ENCODE measurements around the gene DXO. TPM values are rescaled to one million over a fixed set of nuclear protein-coding genes. Genes with fewer than 3 reads are reported as not detected.
"Not testable (repeated sequence)": the region's sequence is repeated elsewhere in the genome, so short reads cannot be mapped to it uniquely, and the experiment has no call there.

The DXO gene
- polyA plus RNA-seq, 3 donors from 2014 or later: 9.2 to 19.5 (median 17.2) TPM

DNA sequence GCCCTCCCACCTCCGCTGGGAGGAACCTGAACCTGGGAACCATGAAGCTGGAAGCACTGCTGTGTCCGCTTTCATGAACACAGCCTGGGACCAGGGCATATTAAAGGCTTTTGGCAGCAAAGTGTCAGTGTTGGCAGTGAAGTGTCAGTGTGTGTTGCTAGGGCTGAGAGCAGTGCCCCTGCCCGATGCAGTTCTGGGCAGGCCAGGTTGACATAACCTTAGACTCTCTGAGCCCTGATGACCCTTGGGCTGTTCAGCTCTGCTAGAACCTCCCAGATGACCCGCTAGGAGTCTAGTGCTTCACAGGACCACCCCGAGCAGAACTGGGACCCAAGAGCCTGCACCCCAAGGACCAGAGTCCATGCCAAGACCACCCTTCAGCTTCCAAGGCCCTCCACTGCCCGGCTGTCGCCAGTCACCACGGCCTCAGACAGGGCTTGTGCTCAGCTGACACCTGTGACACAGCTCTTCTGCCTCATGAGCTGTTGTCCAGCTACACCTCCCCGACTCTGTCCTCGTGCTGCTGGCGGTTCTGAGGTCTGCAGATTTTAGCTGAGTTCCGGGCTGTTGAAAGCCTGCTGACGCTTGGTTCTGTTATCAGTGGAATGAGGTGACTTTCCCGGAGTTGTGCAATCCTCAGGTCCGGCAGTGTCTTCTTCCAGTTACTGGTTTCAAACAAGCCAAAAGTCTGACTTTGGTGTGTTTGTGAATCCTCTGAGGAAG lies 30.8 kb upstream of the DXO start:
- not testable (repeated sequence) for H3K36me3 Mint-ChIP-seq; H3K9me3 Mint-ChIP-seq; H3K27ac Mint-ChIP-seq; DNase-seq; H3K27me3 Mint-ChIP-seq (ENCODE audit: low read depth in 3 of 3); H3K4me3 Mint-ChIP-seq; H3K4me1 Mint-ChIP-seq

DNA sequence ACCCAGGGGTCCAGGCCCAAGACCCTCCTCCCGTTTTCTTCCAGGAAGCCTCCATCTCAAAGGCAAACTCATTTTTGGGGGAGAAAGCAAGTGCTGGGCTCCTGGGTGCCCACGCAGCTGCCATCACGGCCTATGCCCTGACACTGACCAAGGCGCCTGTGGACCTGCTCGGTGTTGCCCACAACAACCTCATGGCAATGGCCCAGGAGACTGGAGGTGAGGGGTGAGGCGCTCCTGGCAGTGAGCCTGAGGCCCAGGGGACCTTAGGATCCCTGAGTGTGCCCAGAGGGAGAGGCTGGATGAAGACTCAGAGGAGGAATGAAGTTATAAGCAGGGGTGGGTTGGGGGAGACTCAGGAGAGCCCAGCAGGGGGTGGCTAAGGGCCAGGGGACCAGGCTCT lies 24.4 kb upstream of the DXO start:
- not testable (repeated sequence) for DNase-seq; H3K27me3 Mint-ChIP-seq (ENCODE audit: low read depth in 3 of 3); H3K4me3 Mint-ChIP-seq; H3K36me3 Mint-ChIP-seq; H3K4me1 Mint-ChIP-seq; H3K27ac Mint-ChIP-seq; H3K9me3 Mint-ChIP-seq

DNA sequence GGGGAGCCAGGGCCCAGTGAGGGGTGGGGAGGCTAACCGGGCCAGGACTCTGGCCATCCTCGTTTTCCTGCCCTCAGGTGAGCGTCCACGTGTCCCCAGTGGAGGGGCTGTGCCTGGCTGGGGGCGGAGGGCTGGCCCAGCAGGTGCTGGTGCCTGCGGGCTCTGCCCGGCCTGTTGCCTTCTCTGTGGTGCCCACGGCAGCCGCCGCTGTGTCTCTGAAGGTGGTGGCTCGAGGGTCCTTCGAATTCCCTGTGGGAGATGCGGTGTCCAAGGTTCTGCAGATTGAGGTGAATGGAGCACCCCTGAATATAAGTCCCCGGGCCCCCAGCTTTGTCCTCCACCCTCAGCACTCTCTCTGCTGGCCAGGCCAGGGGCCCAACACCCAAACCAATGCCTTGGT lies 22.5 kb upstream of the DXO start:
- H3K4me3 Mint-ChIP-seq; H3K9me3 Mint-ChIP-seq; H3K4me1 Mint-ChIP-seq; H3K27ac Mint-ChIP-seq; DNase-seq; H3K27me3 Mint-ChIP-seq (ENCODE audit: low read depth in 3 of 3); H3K36me3 Mint-ChIP-seq: not testable (repeated sequence)

DNA sequence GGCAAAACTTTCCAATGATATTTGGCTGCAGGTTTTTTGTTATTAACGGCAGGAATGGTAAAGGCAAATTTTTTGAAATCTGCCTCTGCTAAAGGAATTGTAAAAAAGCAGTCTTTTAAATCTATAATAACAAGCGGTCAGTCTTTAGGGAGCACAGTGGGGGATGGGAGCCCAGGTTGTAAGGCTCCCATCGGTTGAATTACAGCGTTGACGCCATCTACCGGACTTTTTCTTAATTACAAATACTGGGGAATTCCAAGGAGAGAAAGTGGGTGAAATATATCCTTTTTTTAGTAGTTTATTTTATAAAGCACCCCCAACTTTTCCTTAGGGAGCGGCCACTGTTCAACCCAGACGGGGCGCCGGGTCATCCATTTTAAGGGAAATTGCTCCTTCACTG lies 17.4 kb upstream of the DXO start:
- not testable (repeated sequence) for H3K27ac Mint-ChIP-seq, DNase-seq

DNA sequence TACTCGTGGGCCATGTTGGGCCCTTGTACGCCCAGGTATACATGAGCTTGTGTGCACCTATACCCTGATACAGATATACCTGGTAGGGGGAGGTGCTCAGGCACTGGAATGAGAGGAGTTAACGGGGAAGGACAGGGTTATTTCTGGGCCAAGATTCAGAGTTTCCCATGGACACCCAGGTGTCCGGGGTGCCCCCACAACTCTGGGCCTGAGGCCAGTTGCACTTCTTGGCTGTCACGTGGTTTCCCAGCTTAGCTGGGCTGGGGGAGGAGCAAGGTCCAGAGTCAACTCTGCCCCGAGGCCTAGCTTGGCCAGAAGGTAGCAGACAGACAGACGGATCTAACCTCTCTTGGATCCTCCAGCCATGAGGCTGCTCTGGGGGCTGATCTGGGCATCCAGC lies 9.8 kb upstream of the DXO start, which contains the start of gene C4A:
Gene C4A, plus strand, starts transcription at position 314 of the 400 bp plus-strand sequence. Its CDS starts 51 bp downstream, at position 365.
- not testable (repeated sequence) for H3K27ac Mint-ChIP-seq; H3K9me3 Mint-ChIP-seq; DNase-seq; H3K4me1 Mint-ChIP-seq; H3K4me3 Mint-ChIP-seq; H3K27me3 Mint-ChIP-seq (ENCODE audit: low read depth in 3 of 3)
- peaks cover 0 to 11% (median 6%) of the 10 kb centered on the region in 3 donors for H3K36me3 Mint-ChIP-seq

More for the DNA sequence above, 17.4 kb upstream of the DXO start:
- H3K36me3 Mint-ChIP-seq; H3K4me3 Mint-ChIP-seq; H3K4me1 Mint-ChIP-seq; H3K27me3 Mint-ChIP-seq (ENCODE audit: low read depth in 3 of 3); H3K9me3 Mint-ChIP-seq: not testable (repeated sequence)

DNA sequence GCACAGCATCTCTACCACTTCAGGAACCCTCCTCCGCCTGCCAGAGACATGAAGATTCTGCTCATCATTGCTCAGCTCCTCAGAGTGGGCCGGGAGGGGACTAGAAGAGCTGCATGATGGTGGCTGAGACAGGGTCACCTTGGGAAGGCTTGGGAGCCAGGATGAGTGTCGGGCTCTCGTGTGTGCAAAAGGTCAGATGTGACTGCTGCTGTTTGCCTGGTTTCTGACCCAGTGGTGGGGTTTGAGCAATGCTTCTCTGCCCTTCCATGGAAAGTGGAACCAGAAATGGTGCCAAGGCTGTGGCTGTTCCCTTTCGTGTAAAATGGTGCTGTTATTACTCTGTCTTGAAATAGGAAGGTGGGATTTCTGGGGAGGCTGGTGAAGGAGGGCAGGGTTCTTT lies 9.1 kb upstream of the DXO start:
- not testable (repeated sequence) for H3K4me3 Mint-ChIP-seq; H3K27ac Mint-ChIP-seq; DNase-seq; H3K4me1 Mint-ChIP-seq; H3K27me3 Mint-ChIP-seq (ENCODE audit: low read depth in 3 of 3); H3K9me3 Mint-ChIP-seq
- H3K36me3 Mint-ChIP-seq: peaks cover 0 to 12% (median 6%) of the 10 kb centered on the region in 3 donors

DNA sequence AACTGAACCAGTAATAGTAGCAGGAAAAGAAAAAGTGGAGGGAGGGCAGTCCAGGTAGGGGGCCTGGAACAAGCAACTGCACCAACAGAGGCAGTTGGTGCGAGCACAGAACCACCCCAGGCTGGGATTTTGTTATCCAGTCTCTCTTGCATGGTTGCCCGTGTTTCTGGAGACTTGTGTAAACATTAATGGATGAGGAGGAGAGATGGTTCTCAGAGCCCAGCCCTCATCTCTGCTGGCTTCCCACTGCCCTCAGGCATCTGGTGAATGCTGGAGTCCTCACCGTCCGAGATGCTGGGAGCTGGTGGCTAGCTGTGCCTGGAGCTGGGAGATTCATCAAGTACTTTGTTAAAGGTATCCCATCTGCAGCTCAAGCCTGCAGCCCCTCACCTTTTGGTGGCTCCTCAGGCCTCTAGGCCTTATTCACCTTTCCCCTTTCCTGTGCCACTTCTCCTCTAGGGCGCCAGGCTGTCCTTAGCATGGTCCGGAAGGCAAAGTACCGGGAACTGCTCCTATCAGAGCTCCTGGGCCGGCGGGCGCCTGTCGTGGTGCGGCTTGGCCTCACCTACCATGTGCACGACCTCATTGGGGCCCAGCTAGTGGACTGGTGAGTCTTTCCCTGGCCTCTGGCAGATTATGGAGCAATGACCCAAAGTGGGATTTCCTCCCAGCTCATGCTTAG lies 8.4 kb upstream of the DXO start:
- DNase-seq; H3K27me3 Mint-ChIP-seq (ENCODE audit: low read depth in 3 of 3); H3K9me3 Mint-ChIP-seq; H3K4me1 Mint-ChIP-seq; H3K4me3 Mint-ChIP-seq: not testable (repeated sequence)
- peak overlapping the region in 1 of 6 donors; percentile 45 for H3K27ac Mint-ChIP-seq
- H3K36me3 Mint-ChIP-seq: peaks cover 0 to 12% (median 6%) of the 10 kb centered on the region in 3 donors

DNA sequence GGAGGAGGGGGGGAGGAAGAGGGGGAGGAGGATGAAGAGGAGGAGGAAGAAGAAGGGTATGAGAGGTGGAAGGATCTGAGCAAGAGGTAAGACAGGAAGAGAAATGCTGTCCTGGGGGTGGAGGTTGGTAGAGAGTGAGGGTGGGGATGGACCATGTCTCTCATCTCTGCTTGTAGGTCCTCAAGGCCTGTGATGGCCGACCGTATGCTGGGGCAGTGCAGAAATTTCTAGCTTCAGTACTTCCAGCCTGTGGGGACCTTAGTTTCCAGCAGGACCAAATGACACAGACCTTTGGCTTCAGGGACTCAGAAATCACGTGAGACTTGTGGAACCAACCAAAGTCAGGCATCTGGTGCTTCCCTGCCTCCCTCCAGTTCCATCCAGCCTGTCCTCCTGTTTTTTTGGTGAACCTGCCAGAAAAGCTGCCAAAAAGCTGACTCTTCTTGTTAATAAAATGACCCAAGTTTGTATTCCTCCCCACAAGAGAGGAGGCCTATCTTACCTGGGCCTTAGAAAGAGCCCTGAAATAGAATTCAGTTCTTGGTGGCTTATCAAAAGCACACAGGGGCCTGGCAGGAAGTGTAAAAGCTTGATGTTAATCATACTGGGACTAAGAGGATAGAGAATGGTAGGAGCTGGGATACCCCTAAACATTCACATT lies 7.4 kb upstream of the DXO start:
- DNase-seq: no peak
- Mint-ChIP-seq H3K4me3 (no peak overlapping the region), H3K36me3 (peaks cover 0 to 12% (median 6%) of the 10 kb centered on the region in 3 donors), H3K9me3 (no peaks in the 10 kb centered on the region), H3K4me1 (no peaks in the 10 kb centered on the region), H3K27me3 (ENCODE audit: low read depth in 3 of 3) (peaks cover 0 to 2% (median 0%) of the 10 kb centered on the region in 3 donors), H3K27ac (peak overlapping the region in 1 of 6 donors; percentile 14)

DNA sequence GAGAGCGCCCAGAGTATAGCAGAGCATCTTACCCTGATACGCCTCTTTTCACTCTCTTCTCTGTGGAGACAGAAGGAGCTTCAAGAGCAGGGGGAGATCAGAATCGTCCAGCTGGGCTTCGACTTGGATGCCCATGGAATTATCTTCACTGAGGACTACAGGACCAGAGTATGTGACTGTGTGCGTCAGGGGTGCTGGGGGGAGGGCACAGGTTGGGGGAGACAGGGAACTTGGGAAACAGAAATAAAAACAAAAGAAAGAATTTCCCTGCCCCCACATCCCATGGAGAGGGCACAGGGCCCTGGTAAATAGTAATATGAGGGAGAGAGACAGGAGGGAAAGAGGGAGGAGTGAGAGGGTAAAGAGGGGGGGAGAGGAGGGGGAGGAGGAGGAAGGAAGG lies 6.9 kb upstream of the DXO start:
- no peak for DNase-seq
- Mint-ChIP-seq H3K4me1 (peaks cover 2% of the 10 kb centered on the region in 2 donors), H3K27ac (no peak overlapping the region), H3K4me3 (no peak overlapping the region), H3K9me3 (no peaks in the 10 kb centered on the region), H3K27me3 (ENCODE audit: low read depth in 3 of 3) (peaks cover 0 to 2% (median 0%) of the 10 kb centered on the region in 3 donors), H3K36me3 (peaks cover 0 to 12% (median 6%) of the 10 kb centered on the region in 3 donors)

DNA sequence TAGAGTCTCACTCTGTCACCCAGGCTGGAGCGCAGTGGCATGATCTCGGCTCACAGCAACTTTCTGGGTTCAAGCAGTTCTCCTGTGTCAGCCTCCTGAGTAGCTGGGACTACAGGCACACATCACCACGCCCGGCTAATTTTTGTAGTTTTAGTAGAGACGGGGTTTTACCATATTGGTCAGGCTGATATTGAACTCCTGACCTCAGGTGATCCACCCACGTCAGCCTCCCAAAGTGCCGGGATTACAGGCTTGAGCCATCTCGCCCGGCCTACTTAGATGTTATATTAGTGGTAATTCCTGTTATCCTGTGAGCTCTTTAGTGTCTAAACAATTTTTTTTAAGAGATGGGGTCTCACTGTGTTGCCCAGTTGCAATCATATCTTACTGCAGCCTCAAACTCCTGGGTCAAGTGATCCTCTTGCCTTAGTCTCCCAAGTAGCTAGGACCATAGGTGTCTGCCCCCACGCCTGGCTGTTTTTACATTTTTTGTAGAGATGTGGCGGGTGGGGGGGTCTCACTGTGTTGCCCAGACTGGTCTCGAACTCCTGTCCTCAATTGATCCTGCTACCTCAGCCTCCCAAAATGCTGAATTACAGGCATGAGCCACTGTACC lies 6.0 kb upstream of the DXO start:
- H3K4me3 Mint-ChIP-seq: no peak overlapping the region
- no peak overlapping the region for H3K27ac Mint-ChIP-seq
- H3K27me3 Mint-ChIP-seq (ENCODE audit: low read depth in 3 of 3): peaks cover 0 to 5% (median 0%) of the 10 kb centered on the region in 3 donors
- no peak for DNase-seq
- no peaks in the 10 kb centered on the region for H3K9me3 Mint-ChIP-seq
- H3K36me3 Mint-ChIP-seq: peaks cover 0 to 12% (median 6%) of the 10 kb centered on the region in 3 donors
- peaks cover 10 to 11% of the 10 kb centered on the region in 2 donors for H3K4me1 Mint-ChIP-seq

DNA sequence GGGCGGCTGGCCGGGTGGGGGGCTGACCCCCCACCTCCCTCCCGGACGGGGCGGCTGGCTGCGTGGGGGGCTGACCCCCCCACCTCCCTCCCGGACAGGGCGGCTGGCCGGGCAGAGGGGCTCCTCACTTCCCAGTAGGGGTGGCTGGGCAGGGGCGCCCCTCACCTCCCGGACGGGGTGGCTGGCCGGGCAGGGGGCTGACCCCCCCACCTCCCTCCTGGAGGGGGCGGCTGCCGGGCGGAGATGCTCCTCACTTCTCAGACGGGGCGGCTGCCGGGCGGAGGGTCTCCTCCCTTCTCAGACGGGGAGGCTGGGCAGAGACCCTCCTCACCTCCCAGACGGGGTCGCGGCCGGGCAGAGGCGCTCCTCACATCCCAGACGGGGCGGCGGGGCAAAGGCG lies 4.1 kb upstream of the DXO start:
- H3K4me1 Mint-ChIP-seq: peaks cover 27 to 30% of the 10 kb centered on the region in 2 donors
- H3K9me3 Mint-ChIP-seq, H3K4me3 Mint-ChIP-seq, DNase-seq, H3K27ac Mint-ChIP-seq: not testable (repeated sequence)
- peaks cover 9 to 16% (median 14%) of the 10 kb centered on the region in 3 donors for H3K27me3 Mint-ChIP-seq (ENCODE audit: low read depth in 3 of 3)
- peaks cover 0 to 12% (median 6%) of the 10 kb centered on the region in 3 donors for H3K36me3 Mint-ChIP-seq

DNA sequence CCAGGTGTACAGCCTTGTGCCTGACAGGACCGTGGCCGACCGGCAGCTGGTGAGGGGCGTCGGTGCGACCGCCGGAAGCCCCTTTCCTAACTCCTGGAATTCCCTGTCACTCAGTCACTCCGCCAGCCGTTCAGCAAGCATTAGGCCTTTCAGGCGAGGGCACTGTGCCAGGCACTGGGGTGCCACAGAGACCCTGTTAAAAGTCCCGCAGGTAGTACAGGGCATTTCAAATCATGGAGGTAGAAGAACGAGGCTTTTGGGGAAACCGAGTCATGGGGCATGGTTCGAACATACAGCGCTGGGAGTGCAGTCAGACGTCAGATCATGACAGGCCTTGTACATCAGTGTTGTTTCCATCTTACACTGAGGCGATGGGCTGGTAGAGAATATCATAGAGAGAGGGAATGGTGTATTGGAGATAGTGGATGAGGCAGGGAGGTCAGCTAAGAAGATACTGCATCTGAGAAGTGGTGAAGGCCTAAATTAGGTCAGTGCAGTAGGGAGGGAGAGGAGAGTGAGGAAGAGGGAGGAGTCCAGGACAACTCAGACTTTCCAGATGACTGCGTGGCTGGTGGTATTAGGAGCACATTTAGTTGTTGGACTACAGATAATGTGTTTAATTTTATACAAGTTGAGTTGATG lies 892 bp upstream of the DXO start:
- H3K36me3 Mint-ChIP-seq: peaks cover 0 to 10% (median 0%) of the 10 kb centered on the region in 3 donors
- H3K27me3 Mint-ChIP-seq (ENCODE audit: low read depth in 3 of 3): peaks cover 12 to 20% (median 17%) of the 10 kb centered on the region in 3 donors
- peak; percentile 17 to 32 (median 20) for DNase-seq
- H3K9me3 Mint-ChIP-seq: no peaks in the 10 kb centered on the region
- peaks cover 38 to 45% of the 10 kb centered on the region in 2 donors for H3K4me1 Mint-ChIP-seq
- H3K4me3 Mint-ChIP-seq: peak overlapping the region; percentile 90 to 99 (median 96)
- peak overlapping the region; percentile 99 to 100 (median 100) for H3K27ac Mint-ChIP-seq

DNA sequence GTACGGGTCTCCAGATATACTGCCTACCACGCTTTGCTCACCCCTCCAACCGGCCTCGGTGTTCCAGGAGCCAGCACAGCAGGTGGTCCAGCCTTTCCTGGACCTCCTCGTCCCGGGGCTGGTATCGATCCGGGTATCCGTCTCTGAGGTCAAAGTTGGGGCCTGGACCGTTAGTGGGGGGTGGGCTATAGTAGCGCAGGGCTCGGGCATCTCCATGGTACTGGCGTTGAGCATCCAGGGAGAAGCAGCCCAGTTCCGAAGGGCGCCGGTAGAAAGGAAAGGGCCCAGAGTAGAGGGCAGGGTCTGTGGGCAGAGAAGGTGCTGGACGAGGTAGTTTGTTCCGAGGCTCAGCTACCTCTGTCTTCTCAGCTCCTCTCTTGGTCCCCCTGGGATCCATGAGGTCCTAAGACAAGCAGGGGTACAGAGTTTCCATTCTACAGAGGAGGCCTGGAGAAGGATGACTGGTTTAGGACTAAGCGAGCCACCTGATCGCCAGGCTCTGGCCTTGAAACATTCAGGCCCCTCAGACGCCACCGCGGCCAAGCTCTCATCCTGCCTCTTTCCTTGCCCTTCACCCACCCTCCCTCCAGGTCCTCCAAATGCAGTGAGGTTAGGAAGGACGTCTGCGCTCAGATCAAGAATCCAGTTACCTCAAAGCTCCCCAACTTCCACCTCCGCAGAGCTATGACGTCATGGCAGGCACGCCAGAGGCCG lies 502 bp downstream of the DXO start:
- Mint-ChIP-seq H3K4me1 (peaks cover 38 to 45% of the 10 kb centered on the region in 2 donors), H3K27me3 (ENCODE audit: low read depth in 3 of 3) (peaks cover 12 to 20% (median 17%) of the 10 kb centered on the region in 3 donors), H3K36me3 (peaks cover 0 to 18% (median 5%) of the 10 kb centered on the region in 3 donors), H3K4me3 (peak overlapping the region; percentile 90 to 99 (median 96)), H3K27ac (peak overlapping the region; percentile 99 to 100 (median 100)), H3K9me3 (no peaks in the 10 kb centered on the region)
- no peak for DNase-seq

Measured in immature natural killer cell (primary cell).